Posterior vena cava (tissue), 2 donors: ENCODE measurements around the gene TPX2. TPM values are rescaled to one million over a fixed set of nuclear protein-coding genes. Genes with fewer than 3 reads are reported as not detected.
"Not testable (repeated sequence)": the region's sequence is repeated elsewhere in the genome, so short reads cannot be mapped to it uniquely, and the experiment has no call there.

Source experiments
- DNase-seq: peaks from one replicate; pipeline ENCODE4 v3.0.0-alpha.2; 2020; ENCODE audit warnings: low spot score
- intact Hi-C, 2 donors: fragments of 100-400 bp; cut with DNase I; formaldehyde crosslinking; loops; one replicate each; pipeline versions ENCODE4 v1.14.1 to v1.14.2; 2022 to 2023
- total RNA-seq, 2 donors: library from RNA; stranded (reverse); fragmentation: NEBNext Ultra II Directional; extraction: Animal tissue kit (Norgen Biotek cat#: 25700); gene quantifications; one replicate each; pipeline ENCODE4 v1.2.1, GENCODE V29; 2021
- donor health status: DM: yes; HTN: yes; CAD: no.
- donor health status: DM: yes; HTN: yes; CAD: no.

TPX2 gene
- total RNA-seq, 2 donors from 2014 or later, result 0.76 to 0.88 TPM

GRCh38 chr20:31803552-31804291 lies 64.6 kb downstream of the TPX2 start:
- DNase-seq, result no peak
- intact Hi-C loops, result no loop called here

DNA sequence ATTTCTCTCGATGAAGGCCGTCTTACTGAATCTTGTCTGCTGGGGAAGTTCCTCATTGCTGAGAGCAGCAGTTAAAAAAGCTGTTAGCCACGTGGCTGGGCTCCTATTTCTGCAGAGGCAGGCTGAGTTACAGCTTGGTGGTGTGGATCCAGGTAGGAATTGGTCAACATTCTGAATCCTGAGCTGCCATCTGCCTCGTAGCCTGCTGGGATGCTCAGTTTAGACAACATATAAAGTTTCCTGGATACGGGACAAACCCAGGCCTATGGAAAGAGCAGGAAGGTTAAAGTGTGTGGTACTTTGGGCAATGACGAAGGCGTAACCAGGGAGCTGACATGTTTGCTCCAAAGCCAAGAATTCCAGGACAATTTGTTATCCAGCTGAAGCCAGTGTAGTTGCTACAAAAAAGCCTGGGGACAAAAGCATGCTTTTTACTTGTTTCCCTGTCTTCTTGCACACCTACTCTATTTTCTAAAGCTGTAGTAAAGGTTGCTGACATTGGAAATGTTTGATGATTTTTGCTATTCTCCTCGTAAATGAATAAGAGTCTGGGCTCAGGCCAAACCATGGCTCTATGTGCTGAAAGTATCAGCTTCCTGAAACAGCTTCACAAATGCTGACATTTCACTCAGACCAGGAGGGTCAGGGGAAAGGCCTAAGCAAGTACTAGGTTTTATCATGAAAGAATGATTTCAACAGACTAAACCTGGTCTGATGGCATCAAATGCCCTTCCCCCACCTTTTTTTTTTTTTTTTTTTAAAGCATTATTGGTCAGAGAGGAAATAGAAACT lies 67.7 kb downstream of the TPX2 start:
- no peak for DNase-seq
- intact Hi-C loops, result no loop called here

GRCh38 chr20:31808481-31808880 lies 69.4 kb downstream of the TPX2 start:
- intact Hi-C loops, result no loop called here
- DNase-seq, result no peak

- intact Hi-C loops, result no loop called here
- no peak for DNase-seq
Observed at GRCh38 chr20:31809661-31810060, 70.6 kb downstream of the TPX2 start.

- intact Hi-C loops, result no loop called here
- no peak for DNase-seq
Observed at GRCh38 chr20:31811198-31811597, 72.1 kb downstream of the TPX2 start.

- no peak for DNase-seq
- intact Hi-C loops, result no loop called here
Observed at GRCh38 chr20:31811796-31812728, 73.0 kb downstream of the TPX2 start.

DNA sequence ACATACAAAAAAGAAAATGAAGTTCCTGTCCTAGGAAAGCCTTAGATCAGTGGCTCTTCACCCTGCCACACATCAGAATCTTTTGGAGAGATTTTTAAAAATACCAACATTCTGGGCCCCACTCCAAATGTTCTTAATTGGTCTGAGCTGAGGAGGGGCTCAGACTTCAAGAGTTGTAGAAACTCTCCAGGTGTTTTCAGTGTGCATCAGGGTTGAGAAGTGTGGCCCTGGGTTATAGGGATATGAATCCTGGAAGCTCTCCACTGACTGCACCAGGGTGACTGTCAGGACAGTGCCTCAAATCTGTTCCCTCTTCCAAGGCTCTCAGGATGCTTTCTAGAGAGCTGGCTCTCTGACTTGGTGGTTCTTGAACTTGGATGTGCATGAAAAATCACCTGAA lies 74.5 kb downstream of the TPX2 start:
- DNase-seq, result no peak
- intact Hi-C loops, result no loop called here

- intact Hi-C loops, DNase-seq: not testable (repeated sequence)
Observed at GRCh38 chr20:31814142-31814541, 75.1 kb downstream of the TPX2 start.

DNA sequence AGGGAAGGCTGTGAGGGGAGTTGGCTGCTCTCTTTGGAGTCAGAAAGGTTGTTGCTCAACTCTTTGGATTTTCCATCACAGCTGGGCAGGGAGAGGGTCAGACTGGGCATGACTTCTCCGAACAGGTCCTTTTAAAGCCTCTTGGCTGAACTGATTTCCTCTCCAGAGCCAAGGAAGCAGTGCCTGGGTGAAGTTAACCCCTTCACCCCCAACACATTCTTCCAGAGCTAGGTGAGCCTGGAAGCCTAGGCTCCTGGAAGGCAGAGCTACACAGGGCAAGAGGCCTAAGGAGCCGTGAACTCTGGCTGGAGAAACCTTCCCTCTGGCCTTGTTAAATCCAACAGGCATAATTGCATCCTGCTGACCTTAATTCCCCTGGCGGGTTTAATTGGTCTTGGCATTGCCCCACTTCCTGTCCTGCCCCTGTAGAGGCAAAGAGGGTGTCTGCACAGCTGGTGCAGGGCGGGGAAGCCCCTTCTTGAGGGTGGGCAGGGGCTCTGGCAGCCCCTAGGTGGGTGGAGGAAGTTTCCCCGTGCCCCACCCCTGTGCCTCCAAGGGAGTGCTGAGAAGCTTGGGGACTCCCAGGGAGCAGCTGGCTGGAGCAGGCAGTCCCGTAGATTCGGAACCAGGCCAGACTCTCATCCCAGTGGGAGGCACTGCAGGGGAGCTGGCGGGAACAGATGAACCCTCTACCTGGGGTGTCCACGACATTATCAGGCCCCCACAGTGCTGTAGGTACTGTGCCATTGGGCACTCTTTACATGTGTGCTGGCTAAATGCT lies 76.5 kb downstream of the TPX2 start:
- intact Hi-C loops, result no loop called here
- DNase-seq, result no peak

DNA sequence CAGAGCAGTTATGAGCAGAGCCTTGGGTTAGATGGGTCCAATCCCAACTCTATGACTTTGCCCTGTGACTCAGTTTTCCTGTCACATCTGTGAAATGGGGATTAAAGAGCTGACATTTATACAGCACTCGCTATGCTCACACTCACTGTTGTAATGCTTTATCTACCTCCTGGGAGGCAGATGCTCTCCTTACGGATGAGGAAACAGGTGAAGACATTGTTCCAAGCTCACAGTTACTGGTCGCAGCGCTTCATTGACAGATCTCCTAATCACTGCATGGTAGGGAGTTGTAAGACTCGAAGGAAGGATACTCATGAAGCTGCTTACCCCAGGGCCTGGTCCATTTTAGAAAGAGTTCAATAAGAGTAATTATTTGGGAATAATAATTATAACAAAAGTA lies 77.1 kb downstream of the TPX2 start:
- intact Hi-C loops, result no loop called here

GRCh38 chr20:31817461-31817860 lies 78.4 kb downstream of the TPX2 start:
- intact Hi-C loops, result no loop called here
- no peak for DNase-seq

More for the DNA sequence above, 77.1 kb downstream of the TPX2 start:
- DNase-seq, result no peak

- no peak for DNase-seq
- intact Hi-C loops, result no loop called here
Observed at GRCh38 chr20:31818376-31818908, 79.4 kb downstream of the TPX2 start.

DNA sequence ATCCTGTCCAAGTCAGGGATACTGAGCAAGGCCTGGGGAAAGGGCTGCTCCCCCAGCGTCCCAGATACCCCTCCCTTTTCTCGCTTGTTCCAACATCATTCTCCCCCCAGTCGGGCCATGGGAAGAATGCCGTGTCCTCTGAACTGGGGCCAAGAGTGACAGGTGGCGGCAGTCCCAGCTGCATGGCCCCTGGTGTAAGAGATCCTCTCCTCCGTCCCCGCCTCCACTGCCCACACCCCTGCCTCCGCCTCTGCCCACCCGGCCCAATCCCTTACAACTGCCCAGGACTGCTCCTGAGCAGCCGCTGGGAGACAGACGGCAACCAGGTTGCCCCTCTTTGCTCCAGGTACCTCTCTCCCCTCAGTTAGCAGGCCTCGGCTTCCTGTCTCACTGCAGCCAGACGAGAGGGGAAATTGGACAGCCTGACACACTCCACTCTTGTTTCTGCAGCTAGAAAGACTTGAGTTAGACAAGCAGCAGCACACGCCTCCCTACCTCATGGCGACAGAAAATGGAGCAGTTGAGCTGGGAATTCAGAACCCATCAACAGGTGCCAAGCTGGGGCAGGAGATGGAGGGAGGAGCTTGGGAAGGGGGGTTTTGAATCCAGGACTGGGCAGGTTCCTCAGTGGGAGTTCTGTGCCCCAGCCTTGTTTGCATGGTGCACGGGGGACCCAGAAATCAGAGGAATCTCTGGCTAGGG lies 80.1 kb downstream of the TPX2 start, which contains the start of gene MYLK2:
MYLK2 (plus strand) TSS at position 274 of the 702 bp plus-strand sequence; CDS start at position 499, 225 bp downstream.
- intact Hi-C loops, result no loop called here
- no peak for DNase-seq

DNA sequence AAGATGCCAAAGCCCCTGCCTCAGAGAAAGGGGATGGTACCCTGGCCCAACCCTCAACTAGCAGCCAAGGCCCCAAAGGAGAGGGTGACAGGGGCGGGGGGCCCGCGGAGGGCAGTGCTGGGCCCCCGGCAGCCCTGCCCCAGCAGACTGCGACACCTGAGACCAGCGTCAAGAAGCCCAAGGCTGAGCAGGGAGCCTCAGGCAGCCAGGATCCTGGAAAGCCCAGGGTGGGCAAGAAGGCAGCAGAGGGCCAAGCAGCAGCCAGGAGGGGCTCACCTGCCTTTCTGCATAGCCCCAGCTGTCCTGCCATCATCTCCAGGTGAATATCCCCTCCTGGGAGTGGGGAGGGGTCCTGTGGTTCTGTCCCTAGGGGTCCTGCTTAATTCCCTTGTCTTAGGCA lies 81.1 kb downstream of the TPX2 start:
- no peak for DNase-seq
- intact Hi-C loops, result loop anchor here in 1 of 2 donors (5.0 kb wide), 2 partner anchors 142 to 212 kb away; no protein-coding TSS in a partner anchor

DNA sequence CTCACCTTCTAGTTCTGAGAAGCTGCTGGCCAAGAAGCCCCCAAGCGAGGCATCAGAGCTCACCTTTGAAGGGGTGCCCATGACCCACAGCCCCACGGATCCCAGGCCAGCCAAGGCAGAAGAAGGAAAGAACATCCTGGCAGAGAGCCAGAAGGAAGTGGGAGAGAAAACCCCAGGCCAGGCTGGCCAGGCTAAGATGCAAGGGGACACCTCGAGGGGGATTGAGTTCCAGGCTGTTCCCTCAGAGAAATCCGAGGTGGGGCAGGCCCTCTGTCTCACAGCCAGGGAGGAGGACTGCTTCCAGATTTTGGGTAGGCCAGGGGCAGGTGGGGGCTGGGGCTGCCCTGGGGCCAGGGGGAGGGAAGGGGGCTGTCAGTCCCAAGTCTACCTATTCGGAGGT lies 82.3 kb downstream of the TPX2 start:
- no peak for DNase-seq
- intact Hi-C loops, result loop anchor here in 1 of 2 donors (5.0 kb wide), 2 partner anchors 141 to 211 kb away; no protein-coding TSS in a partner anchor

- peak; percentile 95 for DNase-seq
- intact Hi-C loops, result loop anchor here (2.0 to 5.0 kb wide), 3 partner anchors 140 to 210 kb away; no protein-coding TSS in a partner anchor
Observed at GRCh38 chr20:31822421-31823330, 83.6 kb downstream of the TPX2 start.
